ENCODE data around the gene SLC25A48.

DNA sequence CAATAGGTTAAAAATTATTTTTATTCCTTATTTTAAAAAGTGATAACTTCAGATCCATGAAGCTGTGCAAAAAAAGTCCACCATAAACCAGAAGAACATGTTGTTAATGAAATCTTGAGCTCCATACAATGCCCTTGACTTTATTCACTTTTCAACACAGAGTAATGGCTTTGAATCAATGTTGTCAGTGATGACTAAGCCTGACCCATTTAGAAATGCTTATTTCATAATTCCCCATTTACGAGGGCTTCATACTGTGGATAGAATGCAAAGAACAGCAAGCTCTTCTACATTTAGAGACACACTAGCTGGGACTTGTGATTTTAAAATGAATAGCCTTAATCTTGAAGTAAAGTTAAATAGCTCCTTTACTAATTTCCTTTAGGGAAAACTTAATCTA, 86.9 kb downstream of the SLC25A48 start:
- no peak for TF ChIP-seq TCF7L2 (IDR thresholded peaks at IDR 0.05; ENCODE audit: borderline replicate concordance, low read depth, low read length)
- TF ChIP-seq, protein P1, sequence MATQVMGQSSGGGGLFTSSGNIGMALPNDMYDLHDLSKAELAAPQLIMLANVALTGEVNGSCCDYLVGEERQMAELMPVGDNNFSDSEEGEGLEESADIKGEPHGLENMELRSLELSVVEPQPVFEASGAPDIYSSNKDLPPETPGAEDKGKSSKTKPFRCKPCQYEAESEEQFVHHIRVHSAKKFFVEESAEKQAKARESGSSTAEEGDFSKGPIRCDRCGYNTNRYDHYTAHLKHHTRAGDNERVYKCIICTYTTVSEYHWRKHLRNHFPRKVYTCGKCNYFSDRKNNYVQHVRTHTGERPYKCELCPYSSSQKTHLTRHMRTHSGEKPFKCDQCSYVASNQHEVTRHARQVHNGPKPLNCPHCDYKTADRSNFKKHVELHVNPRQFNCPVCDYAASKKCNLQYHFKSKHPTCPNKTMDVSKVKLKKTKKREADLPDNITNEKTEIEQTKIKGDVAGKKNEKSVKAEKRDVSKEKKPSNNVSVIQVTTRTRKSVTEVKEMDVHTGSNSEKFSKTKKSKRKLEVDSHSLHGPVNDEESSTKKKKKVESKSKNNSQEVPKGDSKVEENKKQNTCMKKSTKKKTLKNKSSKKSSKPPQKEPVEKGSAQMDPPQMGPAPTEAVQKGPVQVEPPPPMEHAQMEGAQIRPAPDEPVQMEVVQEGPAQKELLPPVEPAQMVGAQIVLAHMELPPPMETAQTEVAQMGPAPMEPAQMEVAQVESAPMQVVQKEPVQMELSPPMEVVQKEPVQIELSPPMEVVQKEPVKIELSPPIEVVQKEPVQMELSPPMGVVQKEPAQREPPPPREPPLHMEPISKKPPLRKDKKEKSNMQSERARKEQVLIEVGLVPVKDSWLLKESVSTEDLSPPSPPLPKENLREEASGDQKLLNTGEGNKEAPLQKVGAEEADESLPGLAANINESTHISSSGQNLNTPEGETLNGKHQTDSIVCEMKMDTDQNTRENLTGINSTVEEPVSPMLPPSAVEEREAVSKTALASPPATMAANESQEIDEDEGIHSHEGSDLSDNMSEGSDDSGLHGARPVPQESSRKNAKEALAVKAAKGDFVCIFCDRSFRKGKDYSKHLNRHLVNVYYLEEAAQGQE (tag by site-specific recombination; IDR thresholded peaks at IDR 0.05): no peak
- TF ChIP-seq KLF16 (tag by site-specific recombination; IDR thresholded peaks at IDR 0.05): no peak

All from HEK293 (cell line).